Ascending aorta (tissue), 2 donors: ENCODE results near the gene DRAM1. TPM values are rescaled to one million over a fixed set of nuclear protein-coding genes. Genes with fewer than 3 reads are reported as not detected.
"Not testable (repeated sequence)": the region's sequence is repeated elsewhere in the genome, so short reads cannot be mapped to it uniquely, and the experiment has no call there.

Source experiments
- DNase-seq, 2 donors: peaks; one replicate each; pipeline ENCODE4 v3.0.0-alpha.2; 2019; ENCODE audit warnings: low spot score in 2 of 2
- H3K27ac ChIP-seq, 2 donors: fragments of 200-600 bp; sonication (generic); one replicate each; pipeline ENCODE4 v1.5.1; 2016 to 2017; ENCODE audit warnings: mild to moderate bottlenecking in 1 of 2
- H3K27me3 ChIP-seq: fragments of 200-600 bp; sonication (generic); one replicate; pipeline ENCODE4 v1.5.1; 2017
- H3K36me3 ChIP-seq, 2 donors: fragments of 200-600 bp; sonication (generic); one replicate each; pipeline ENCODE4 v1.5.1; 2016
- H3K4me1 ChIP-seq, 2 donors: fragments of 200-600 bp; sonication (generic); one replicate each; pipeline ENCODE4 v1.5.1; 2016 to 2017; ENCODE audit warnings: mild to moderate bottlenecking in 1 of 2
- H3K4me3 ChIP-seq, 2 donors: fragments of 200-600 bp; sonication (generic); one replicate each; pipeline ENCODE4 v1.5.1; 2016 to 2017; ENCODE audit warnings: mild to moderate bottlenecking in 1 of 2
- H3K9me3 ChIP-seq, 2 donors: fragments of 200-600 bp; sonication (generic); one replicate each; pipeline ENCODE4 v1.5.1; 2016
- intact Hi-C: fragments of 100-400 bp; cut with DNase I; formaldehyde crosslinking; loops from one replicate; pipeline ENCODE4 v1.15.1; 2023
- total RNA-seq: library from RNA; depleted of rRNA; stranded (reverse); fragments of >200 nt; gene quantifications from one replicate; pipeline ENCODE4 v1.1.0, GENCODE V29; 2016
- TF ChIP-seq, protein P1 (sequence below), 3 experiments: fragments of 200-600 bp in 2 of 3; fragments of 450-650 bp in 1 of 3; sonication (generic) in 2 of 3; IDR thresholded peaks; one replicate each; pipeline ENCODE4 v1.5.1; 2016 to 2019; ENCODE audit warnings: antibody characterized with exemption in 3 of 3, mild to moderate bottlenecking in 1 of 3, moderate library complexity in 1 of 3

The DRAM1 gene
- total RNA-seq, 1 donor from 2014 or later = 8.8 TPM

DNA sequence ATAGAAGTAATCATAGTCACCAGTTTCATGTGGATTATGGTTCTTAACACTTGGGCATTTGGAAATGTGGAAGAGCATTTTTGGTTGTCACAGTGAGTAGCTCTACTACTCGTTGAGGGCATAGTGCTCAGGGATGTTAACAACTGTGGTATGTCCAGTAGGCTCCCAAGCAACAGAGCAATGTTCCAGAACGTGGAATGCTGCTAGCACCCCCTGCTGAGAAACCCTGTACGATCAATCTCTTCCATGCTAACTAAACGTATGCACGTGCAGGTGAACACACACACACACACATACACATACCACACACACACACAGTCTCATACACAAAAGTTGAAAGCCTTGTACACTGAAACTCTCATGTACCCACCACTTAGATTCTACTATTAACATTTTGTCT lies 30.1 kb upstream of the DRAM1 start:
- TF ChIP-seq, protein P1, sequence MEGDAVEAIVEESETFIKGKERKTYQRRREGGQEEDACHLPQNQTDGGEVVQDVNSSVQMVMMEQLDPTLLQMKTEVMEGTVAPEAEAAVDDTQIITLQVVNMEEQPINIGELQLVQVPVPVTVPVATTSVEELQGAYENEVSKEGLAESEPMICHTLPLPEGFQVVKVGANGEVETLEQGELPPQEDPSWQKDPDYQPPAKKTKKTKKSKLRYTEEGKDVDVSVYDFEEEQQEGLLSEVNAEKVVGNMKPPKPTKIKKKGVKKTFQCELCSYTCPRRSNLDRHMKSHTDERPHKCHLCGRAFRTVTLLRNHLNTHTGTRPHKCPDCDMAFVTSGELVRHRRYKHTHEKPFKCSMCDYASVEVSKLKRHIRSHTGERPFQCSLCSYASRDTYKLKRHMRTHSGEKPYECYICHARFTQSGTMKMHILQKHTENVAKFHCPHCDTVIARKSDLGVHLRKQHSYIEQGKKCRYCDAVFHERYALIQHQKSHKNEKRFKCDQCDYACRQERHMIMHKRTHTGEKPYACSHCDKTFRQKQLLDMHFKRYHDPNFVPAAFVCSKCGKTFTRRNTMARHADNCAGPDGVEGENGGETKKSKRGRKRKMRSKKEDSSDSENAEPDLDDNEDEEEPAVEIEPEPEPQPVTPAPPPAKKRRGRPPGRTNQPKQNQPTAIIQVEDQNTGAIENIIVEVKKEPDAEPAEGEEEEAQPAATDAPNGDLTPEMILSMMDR (IDR thresholded peaks at IDR 0.05) = no peak
- H3K9me3 ChIP-seq = no peaks in the 10 kb centered on the region
- no peak overlapping the region for H3K27ac ChIP-seq
- intact Hi-C loops = no loop called here
- no peaks in the 10 kb centered on the region for H3K4me1 ChIP-seq
- no peak for DNase-seq
- H3K4me3 ChIP-seq = no peak overlapping the region
- no peaks in the 10 kb centered on the region for H3K36me3 ChIP-seq
- no peaks in the 10 kb centered on the region for H3K27me3 ChIP-seq

DNA sequence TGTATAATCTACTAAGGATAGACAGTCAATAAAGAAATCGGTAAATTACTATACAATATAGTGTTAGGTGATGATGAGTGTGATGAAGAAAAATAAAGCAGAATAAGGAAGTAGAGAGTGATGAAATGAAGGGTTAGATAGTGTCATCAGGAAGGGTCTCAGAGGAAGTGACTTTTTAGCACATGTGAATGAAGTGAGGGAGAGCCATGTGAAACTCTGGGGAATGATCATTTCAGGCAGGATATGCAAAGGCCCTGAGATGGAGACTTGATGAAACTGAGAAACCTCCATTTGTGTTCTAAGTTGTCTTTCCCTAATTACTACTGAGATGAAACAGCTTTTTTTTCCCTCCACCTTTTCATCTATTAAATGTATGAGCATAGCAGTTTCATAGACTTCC lies 27.2 kb upstream of the DRAM1 start:
- intact Hi-C loops = no loop called here
- no peak overlapping the region for H3K4me3 ChIP-seq
- no peak overlapping the region for H3K27ac ChIP-seq
- TF ChIP-seq, protein P1 (IDR thresholded peaks at IDR 0.05) = no peak
- H3K9me3 ChIP-seq = no peaks in the 10 kb centered on the region
- H3K36me3 ChIP-seq = no peaks in the 10 kb centered on the region
- no peak for DNase-seq
- H3K27me3 ChIP-seq = no peaks in the 10 kb centered on the region
- H3K4me1 ChIP-seq = peaks cover 0 to 2% of the 10 kb centered on the region in 2 donors

DNA sequence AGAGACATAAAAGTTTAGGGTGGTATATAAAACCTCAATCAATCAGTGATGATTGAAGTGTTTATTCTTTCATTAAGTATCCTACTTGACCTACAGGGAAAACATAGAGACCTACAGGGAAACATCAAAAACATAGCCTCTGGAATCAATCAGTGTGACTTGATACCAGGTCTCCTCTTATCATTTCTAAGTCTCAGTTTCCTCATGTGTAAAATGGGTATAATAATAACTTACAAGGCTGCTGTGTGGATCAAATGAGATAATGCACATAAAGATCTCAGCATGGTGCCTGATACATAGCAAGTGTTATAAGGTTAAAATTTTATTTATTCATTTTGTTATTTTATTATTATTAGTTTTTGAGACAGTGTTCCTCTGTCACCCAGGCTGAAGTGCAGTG lies 24.4 kb upstream of the DRAM1 start:
- intact Hi-C loops = no loop called here
- TF ChIP-seq, protein P1 (IDR thresholded peaks at IDR 0.05) = no peak

DNA sequence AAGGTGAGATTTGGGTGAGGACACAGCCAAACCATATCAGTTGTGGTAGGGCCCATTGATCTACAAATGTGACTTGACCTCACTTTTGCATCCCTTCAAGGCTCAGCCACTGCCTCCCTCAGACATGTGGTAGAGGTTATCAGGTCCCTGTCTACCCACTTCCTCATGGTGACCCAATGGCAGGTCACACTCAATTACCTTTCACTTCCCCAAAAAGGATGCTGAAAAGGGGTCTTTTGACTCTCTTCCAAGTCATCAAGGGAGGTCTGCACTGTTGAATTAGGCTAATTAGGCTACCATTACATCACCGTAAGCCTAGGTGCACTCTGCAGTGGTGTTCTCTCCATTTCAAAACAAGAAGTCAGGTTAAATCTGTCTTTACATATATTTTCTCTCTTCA lies 22.6 kb upstream of the DRAM1 start:
- no peak overlapping the region for H3K4me3 ChIP-seq
- H3K36me3 ChIP-seq = no peaks in the 10 kb centered on the region
- TF ChIP-seq, protein P1 (IDR thresholded peaks at IDR 0.05) = no peak
- no peaks in the 10 kb centered on the region for H3K9me3 ChIP-seq
- peaks cover 0 to 2% of the 10 kb centered on the region in 2 donors for H3K4me1 ChIP-seq
- H3K27ac ChIP-seq = no peak overlapping the region
- DNase-seq = no peak
- intact Hi-C loops = no loop called here
- H3K27me3 ChIP-seq = no peaks in the 10 kb centered on the region

More for the DNA sequence above, 24.4 kb upstream of the DRAM1 start:
- Histone ChIP-seq H3K36me3 (no peaks in the 10 kb centered on the region), H3K9me3 (no peaks in the 10 kb centered on the region), H3K27ac (no peak overlapping the region), H3K4me1 (peaks cover 0 to 2% of the 10 kb centered on the region in 2 donors), H3K4me3 (no peak overlapping the region), H3K27me3 (no peaks in the 10 kb centered on the region)
- DNase-seq = no peak

DNA sequence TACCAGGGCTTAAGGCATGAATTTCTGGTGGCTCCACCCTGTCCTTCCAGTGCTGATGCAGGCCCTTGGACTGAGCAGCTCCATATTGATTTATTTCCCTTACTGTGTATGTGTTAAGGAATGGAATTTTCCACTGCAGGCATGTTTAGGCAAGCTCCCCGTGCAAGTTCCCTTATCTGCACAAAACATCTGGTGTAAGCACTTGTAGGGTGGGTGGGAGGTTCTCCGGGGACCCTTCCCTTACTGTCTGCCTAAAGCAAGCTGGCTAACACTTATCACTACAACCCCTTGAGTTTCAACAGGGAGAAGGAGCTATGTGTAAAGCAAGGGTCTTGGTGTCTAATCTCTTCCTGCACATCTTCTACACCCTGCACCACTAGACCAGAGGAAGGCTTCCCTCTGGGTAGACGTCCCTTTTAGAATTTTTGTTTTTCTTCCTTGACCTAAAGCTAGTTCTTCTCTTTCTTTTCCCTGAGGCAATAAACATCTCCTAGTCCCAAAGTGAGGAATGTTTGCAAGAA lies 22.0 kb upstream of the DRAM1 start:
- TF ChIP-seq, protein P1 (IDR thresholded peaks at IDR 0.05) = no peak
- no peaks in the 10 kb centered on the region for H3K36me3 ChIP-seq

DNA sequence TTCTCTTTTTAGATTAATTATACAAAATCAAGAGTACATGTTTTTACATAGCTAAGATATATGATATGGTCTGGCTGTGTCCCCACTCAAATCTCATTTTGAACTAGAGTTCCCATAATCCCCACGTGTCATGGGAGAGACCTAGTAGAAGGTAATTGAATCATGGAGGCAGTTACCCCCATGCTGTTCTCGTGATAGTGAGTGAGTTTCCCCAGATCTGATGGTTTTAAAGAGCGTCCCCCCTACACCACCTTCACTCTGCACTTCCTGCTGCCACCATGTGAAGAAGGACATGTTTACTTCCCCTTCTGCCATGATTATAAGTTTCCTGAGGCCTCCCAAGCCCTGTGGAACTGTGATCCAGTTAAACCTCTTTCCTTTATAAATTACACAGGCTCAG lies 21.4 kb upstream of the DRAM1 start:
- Histone ChIP-seq H3K4me3 (no peak overlapping the region), H3K27me3 (no peaks in the 10 kb centered on the region), H3K4me1 (peaks cover 0 to 2% of the 10 kb centered on the region in 2 donors), H3K36me3 (no peaks in the 10 kb centered on the region), H3K27ac (no peak overlapping the region), H3K9me3 (no peaks in the 10 kb centered on the region)
- DNase-seq = no peak
- intact Hi-C loops = no loop called here
- TF ChIP-seq, protein P1 (IDR thresholded peaks at IDR 0.05) = no peak

More for the DNA sequence above, 22.0 kb upstream of the DRAM1 start:
- Histone ChIP-seq H3K4me3 (no peak overlapping the region), H3K4me1 (peaks cover 0 to 2% of the 10 kb centered on the region in 2 donors), H3K27me3 (no peaks in the 10 kb centered on the region), H3K9me3 (no peaks in the 10 kb centered on the region), H3K27ac (no peak overlapping the region)
- DNase-seq = no peak
- intact Hi-C loops = no loop called here

DNA sequence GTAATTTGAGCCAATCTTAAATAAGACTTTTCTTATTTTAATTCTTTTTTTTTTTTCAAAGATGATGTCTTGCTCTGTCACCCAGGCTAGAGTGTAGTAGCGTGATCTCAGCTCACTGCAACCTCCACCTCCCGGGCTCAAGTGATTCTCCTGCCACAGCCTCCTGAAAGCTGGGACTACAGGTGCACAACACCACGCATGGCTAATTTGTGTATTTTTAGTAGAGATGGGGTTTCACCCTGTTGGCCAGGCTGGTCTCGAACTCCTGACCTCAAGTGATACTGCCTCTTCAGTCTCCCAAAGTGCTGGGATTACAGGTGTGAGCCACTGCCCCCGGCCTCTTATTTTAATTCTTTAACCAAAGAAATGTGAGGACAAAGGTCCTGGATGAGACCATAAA lies 20.8 kb upstream of the DRAM1 start:
- H3K27me3 ChIP-seq, H3K9me3 ChIP-seq, intact Hi-C loops, H3K4me3 ChIP-seq, H3K27ac ChIP-seq, H3K36me3 ChIP-seq, DNase-seq, H3K4me1 ChIP-seq: not testable (repeated sequence)
